Neural cell (in vitro differentiated cells): ENCODE data around the gene SLC17A7. TPM values are rescaled to one million over a fixed set of nuclear protein-coding genes. Genes with fewer than 3 reads are reported as not detected.

Source experiments
- H2AFZ ChIP-seq: fragments of 200-600, 300-800 bp; sonication (generic), shearing (Covaris generic); 2 replicates; pipeline ENCODE4 v1.6.0; 2014; ENCODE audit warnings: low read depth, mild to moderate bottlenecking, antibody characterized with exemption, low read length, moderate library complexity
- H3F3A ChIP-seq: fragments of 200-600 bp; shearing (Covaris generic); 2 replicates; pipeline ENCODE4 v1.6.1; 2016; ENCODE audit warnings: mild to moderate bottlenecking, moderate library complexity, mixed read lengths, antibody characterized with exemption, low read length; ENCODE audit not compliant: insufficient read depth, poor library complexity, severe bottlenecking
- H3K27ac ChIP-seq: fragments of 200-600, 300-800 bp; sonication (generic), shearing (Covaris generic); 2 replicates; pipeline ENCODE4 v1.5.1; 2014; ENCODE audit warnings: mild to moderate bottlenecking, low read length, moderate library complexity
- H3K27me3 ChIP-seq: fragments of 300-800, 200-600 bp; sonication (generic), shearing (Covaris generic); 2 replicates; pipeline ENCODE4 v1.6.0; 2014; ENCODE audit warnings: mild to moderate bottlenecking, low read depth, low read length, moderate library complexity; ENCODE audit not compliant: insufficient read depth
- H3K36me3 ChIP-seq: fragments of 300-800, 200-600 bp; sonication (generic), shearing (Covaris generic); 2 replicates; pipeline ENCODE4 v1.5.1; 2014; ENCODE audit warnings: mild to moderate bottlenecking, antibody characterized with exemption, low read length, moderate library complexity; ENCODE audit not compliant: insufficient read depth
- H3K4me2 ChIP-seq: fragments of 300-800, 200-600 bp; sonication (generic), shearing (Covaris generic); 2 replicates; pipeline ENCODE4 v1.6.0; 2014; ENCODE audit warnings: mild to moderate bottlenecking, low read length
- H3K4me3 ChIP-seq: fragments of 300-800, 200-600 bp; sonication (generic), shearing (Covaris generic); 2 replicates; pipeline ENCODE4 v1.5.1; 2014; ENCODE audit warnings: mild to moderate bottlenecking, low read length, moderate library complexity
- H3K79me2 ChIP-seq: fragments of 200-600 bp; shearing (Covaris generic); replicated peaks from 2 replicates; pipeline ENCODE4 v1.6.0; 2014; ENCODE audit warnings: mild to moderate bottlenecking, low read length, moderate library complexity; ENCODE audit not compliant: insufficient read depth
- H3K9ac ChIP-seq: fragments of 300-800, 200-600 bp; sonication (generic), shearing (Covaris generic); 2 replicates; pipeline ENCODE4 v1.6.1; 2016; ENCODE audit warnings: mild to moderate bottlenecking, low read length, mixed read lengths
- H3K9me2 ChIP-seq: fragments of 200-600 bp; shearing (Covaris generic); 2 replicates; pipeline ENCODE4 v1.6.1; 2016; ENCODE audit warnings: mild to moderate bottlenecking, low read length, mixed read lengths; ENCODE audit not compliant: insufficient read depth
- H3K9me3 ChIP-seq: fragments of 200-600, 300-800 bp; sonication (generic), shearing (Covaris generic); 2 replicates; pipeline ENCODE4 v1.6.1; 2016; ENCODE audit warnings: mild to moderate bottlenecking, mixed run types, low read length, moderate library complexity, mixed read lengths
- H4K20me1 ChIP-seq: fragments of 200-600 bp; shearing (Covaris generic); 2 replicates; pipeline ENCODE4 v1.6.1; 2016; ENCODE audit warnings: mild to moderate bottlenecking, mixed run types; ENCODE audit not compliant: insufficient read depth
- EP300 ChIP-seq: fragments of 450-650 bp; conservative IDR thresholded peaks from 2 replicates; pipeline ENCODE4 v1.6.1; 2014; ENCODE audit warnings: antibody characterized with exemption, mild to moderate bottlenecking, moderate library complexity; ENCODE audit not compliant: poor library complexity, severe bottlenecking
- EZH2 ChIP-seq: fragments of 200-600, 300-800 bp; shearing (Covaris generic), sonication (generic); IDR thresholded peaks from 2 replicates; pipeline ENCODE4 v1.6.1; 2014; ENCODE audit warnings: antibody characterized with exemption, low read length, borderline replicate concordance, mild to moderate bottlenecking; ENCODE audit not compliant: insufficient read depth, poor library complexity, severe bottlenecking
- MXI1 ChIP-seq: fragments of 450-650 bp; conservative IDR thresholded peaks from 2 replicates; pipeline ENCODE4 v1.6.1; 2014; ENCODE audit warnings: antibody characterized with exemption, mild to moderate bottlenecking; ENCODE audit not compliant: poor library complexity, severe bottlenecking
- POLR2AphosphoS5 ChIP-seq: IDR thresholded peaks from 2 replicates; pipeline ENCODE4 v1.6.1; 2012
- RAD21 ChIP-seq: fragments of 450-650 bp; conservative IDR thresholded peaks from 2 replicates; pipeline ENCODE4 v1.6.1; 2014; ENCODE audit warnings: antibody characterized with exemption, mild to moderate bottlenecking, moderate library complexity
- REST ChIP-seq: IDR thresholded peaks from 2 replicates; pipeline ENCODE4 v1.6.1; 2012; ENCODE audit warnings: borderline replicate concordance
- SMC3 ChIP-seq: fragments of 450-650 bp; conservative IDR thresholded peaks from 2 replicates; pipeline ENCODE4 v1.6.1; 2014; ENCODE audit warnings: antibody characterized with exemption, mild to moderate bottlenecking, moderate library complexity; ENCODE audit not compliant: poor library complexity
- TAF1 ChIP-seq: IDR thresholded peaks from 2 replicates; pipeline ENCODE4 v1.6.1; 2012; ENCODE audit warnings: low read depth
- polyA plus RNA-seq: library from polyadenylated mRNA; depleted of rRNA; stranded (reverse); fragments of >200 nt; gene quantifications from 2 replicates; pipeline ENCODE4 v1.2.3, GENCODE V29; 2014
- TF ChIP-seq, protein P1 (sequence below): fragments of 450-650 bp; IDR thresholded peaks from 2 replicates; pipeline ENCODE4 v1.5.1; 2014; ENCODE audit warnings: antibody characterized with exemption, mild to moderate bottlenecking, moderate library complexity; ENCODE audit not compliant: poor library complexity, severe bottlenecking

Gene SLC17A7
- polyA plus RNA-seq, 1 donor from 2014 or later, result 0.07 TPM

GRCh38 chr19:49382639-49383038, 58.7 kb downstream of the SLC17A7 start:
- Histone ChIP-seq H3K27me3 (no peaks in the 10 kb centered on the region), H2AFZ (no peak overlapping the region), H3K9me3 (no peaks in the 10 kb centered on the region), H3K4me2 (no peak overlapping the region), H3K4me3 (no peak overlapping the region), H3K79me2 (no peaks in the 10 kb centered on the region), H3K9me2 (no peaks in the 10 kb centered on the region), H3K36me3 (no peaks in the 10 kb centered on the region), H3F3A (no peaks in the 10 kb centered on the region), H3K9ac (no peak overlapping the region), H3K27ac (no peak overlapping the region), H4K20me1 (no peaks in the 10 kb centered on the region)
- TF ChIP-seq REST (no peak), MXI1 (no peak), SMC3 (no peak), EZH2 (no peak), EP300 (no peak), TAF1 (no peak), RAD21 (no peak), POLR2AphosphoS5 (no peak)
- TF ChIP-seq, protein P1, sequence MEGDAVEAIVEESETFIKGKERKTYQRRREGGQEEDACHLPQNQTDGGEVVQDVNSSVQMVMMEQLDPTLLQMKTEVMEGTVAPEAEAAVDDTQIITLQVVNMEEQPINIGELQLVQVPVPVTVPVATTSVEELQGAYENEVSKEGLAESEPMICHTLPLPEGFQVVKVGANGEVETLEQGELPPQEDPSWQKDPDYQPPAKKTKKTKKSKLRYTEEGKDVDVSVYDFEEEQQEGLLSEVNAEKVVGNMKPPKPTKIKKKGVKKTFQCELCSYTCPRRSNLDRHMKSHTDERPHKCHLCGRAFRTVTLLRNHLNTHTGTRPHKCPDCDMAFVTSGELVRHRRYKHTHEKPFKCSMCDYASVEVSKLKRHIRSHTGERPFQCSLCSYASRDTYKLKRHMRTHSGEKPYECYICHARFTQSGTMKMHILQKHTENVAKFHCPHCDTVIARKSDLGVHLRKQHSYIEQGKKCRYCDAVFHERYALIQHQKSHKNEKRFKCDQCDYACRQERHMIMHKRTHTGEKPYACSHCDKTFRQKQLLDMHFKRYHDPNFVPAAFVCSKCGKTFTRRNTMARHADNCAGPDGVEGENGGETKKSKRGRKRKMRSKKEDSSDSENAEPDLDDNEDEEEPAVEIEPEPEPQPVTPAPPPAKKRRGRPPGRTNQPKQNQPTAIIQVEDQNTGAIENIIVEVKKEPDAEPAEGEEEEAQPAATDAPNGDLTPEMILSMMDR, result no peak

DNA sequence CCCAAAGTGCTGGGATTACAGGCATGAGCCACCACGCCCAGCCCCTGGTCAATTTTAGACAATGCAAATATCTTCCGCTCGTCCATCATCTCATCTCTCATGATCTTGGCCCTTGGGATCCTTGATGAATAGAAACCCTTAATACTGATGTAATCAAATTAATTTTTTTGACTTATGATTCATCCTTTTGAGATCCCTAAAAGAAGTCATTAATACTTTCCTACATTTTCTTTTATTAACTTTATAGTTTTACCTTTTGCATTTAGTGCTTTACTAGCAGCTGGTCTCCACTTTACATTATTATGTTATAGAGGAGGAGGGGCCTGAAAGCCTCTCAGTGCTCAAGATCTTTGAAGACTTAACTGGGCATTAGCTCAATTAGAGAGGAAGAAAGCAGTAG, 60.9 kb downstream of the SLC17A7 start:
- Histone ChIP-seq H3K27me3 (no peaks in the 10 kb centered on the region), H3K4me3 (no peak overlapping the region), H3K9me2 (no peaks in the 10 kb centered on the region), H3K9me3 (no peaks in the 10 kb centered on the region), H3K9ac (no peak overlapping the region), H3K4me2 (no peak overlapping the region), H2AFZ (no peak overlapping the region), H3F3A (no peaks in the 10 kb centered on the region), H3K79me2 (no peaks in the 10 kb centered on the region), H3K36me3 (no peaks in the 10 kb centered on the region), H3K27ac (no peak overlapping the region), H4K20me1 (no peaks in the 10 kb centered on the region)
- TF ChIP-seq SMC3, result no peak
- no peak for TF ChIP-seq RAD21
- no peak for TF ChIP-seq POLR2AphosphoS5
- no peak for TF ChIP-seq MXI1
- no peak for TF ChIP-seq EZH2
- no peak for TF ChIP-seq REST
- TF ChIP-seq, protein P1, result no peak
- TF ChIP-seq TAF1, result no peak
- TF ChIP-seq EP300, result no peak
